ENCODE measurements around the gene KANK3. TPM values are rescaled to one million over a fixed set of nuclear protein-coding genes. Genes with fewer than 3 reads are reported as not detected.

KANK3 gene
- total RNA-seq, 2 experiments from 2014 or later = 0.11 to 0.22 TPM

DNA sequence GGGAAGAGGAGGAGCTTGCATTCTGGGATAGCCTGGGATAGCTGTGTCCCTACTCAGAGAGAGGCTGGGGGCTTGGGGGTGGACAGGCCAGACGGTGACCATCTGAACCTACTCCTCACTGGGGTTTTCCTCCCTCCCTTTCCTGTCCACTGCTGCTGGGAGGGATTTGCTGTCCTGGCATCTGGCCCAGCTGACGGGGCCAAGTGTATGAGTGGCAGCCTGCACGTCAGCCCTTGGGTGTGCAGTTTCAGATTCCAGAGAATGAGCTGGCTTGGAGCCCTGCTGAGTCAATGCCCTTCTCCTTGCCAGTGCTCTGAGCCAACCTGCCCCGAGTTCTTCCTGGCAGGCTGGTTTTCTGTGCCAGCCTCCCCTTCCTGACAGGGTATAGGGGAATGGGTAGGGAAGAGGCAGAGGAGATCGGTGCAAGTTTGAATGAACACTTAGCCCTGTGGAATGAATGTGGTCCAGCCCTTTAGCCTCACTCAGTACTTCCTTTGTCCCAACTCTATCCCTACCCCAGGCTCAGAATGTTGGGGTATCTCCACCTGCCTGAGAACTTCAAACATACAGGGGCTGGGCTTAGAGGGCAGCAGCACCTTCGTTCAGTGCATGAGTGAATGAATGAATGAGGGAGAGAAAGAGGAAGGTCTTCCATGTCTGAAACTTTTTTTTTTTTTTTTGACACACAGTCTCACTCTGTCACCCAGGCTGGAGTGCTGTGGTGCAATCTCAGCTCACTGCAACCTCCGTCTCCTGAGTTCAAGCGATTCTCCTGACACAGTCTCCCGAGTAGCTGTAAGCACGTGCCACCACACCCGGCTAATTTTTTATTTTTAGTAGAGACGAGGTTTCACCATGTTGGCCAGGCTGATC is 19.1 kb upstream of the KANK3 start:
- ChIA-PET POLR2A (no interaction called here), CTCF (ENCODE audit: unreplicated experiment) (no interaction called here)
- no peak for TF ChIP-seq EZH2phosphoT487 (IDR thresholded peaks at IDR 0.05; ENCODE audit: borderline replicate concordance, low read depth, low read length)
- TF ChIP-seq, protein P1, sequence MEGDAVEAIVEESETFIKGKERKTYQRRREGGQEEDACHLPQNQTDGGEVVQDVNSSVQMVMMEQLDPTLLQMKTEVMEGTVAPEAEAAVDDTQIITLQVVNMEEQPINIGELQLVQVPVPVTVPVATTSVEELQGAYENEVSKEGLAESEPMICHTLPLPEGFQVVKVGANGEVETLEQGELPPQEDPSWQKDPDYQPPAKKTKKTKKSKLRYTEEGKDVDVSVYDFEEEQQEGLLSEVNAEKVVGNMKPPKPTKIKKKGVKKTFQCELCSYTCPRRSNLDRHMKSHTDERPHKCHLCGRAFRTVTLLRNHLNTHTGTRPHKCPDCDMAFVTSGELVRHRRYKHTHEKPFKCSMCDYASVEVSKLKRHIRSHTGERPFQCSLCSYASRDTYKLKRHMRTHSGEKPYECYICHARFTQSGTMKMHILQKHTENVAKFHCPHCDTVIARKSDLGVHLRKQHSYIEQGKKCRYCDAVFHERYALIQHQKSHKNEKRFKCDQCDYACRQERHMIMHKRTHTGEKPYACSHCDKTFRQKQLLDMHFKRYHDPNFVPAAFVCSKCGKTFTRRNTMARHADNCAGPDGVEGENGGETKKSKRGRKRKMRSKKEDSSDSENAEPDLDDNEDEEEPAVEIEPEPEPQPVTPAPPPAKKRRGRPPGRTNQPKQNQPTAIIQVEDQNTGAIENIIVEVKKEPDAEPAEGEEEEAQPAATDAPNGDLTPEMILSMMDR (conservative IDR thresholded peaks at IDR 0.05; ENCODE audit: low read length) = no peak
- H2AFZ ChIP-seq (ENCODE audit: low read length) = no peak overlapping the region
- no peak overlapping the region for H3K27ac ChIP-seq (ENCODE audit: low read depth, low read length, poor library complexity, severe bottlenecking)
- DNase-seq (ENCODE audit: low spot score) = no peak
- intact Hi-C loops (cut with micrococcal nuclease; ENCODE audit: unreplicated experiment) = no loop called here
- no peaks in the 10 kb centered on the region for H3K9me2 ChIP-seq (ENCODE audit: insufficient read depth, low read length)
- no peaks in the 10 kb centered on the region for H3K9me3 ChIP-seq (ENCODE audit: low read length)
- no peaks in the 10 kb centered on the region for H3K36me3 ChIP-seq (ENCODE audit: insufficient read depth, low read length)
- no peaks in the 10 kb centered on the region for H3K79me2 ChIP-seq (ENCODE audit: insufficient read depth, low read depth, low read length)
- H3K4me3 ChIP-seq (ENCODE audit: low read depth, low read length, poor library complexity, severe bottlenecking) = no peak overlapping the region
- no TSS peak for BruUV-seq (replicated peaks)
- no peak overlapping the region for H3K4me2 ChIP-seq (ENCODE audit: low read length)
- no peaks in the 10 kb centered on the region for H4K20me1 ChIP-seq (ENCODE audit: insufficient read depth, low read length)
- no peaks in the 10 kb centered on the region for H3K4me1 ChIP-seq (ENCODE audit: insufficient read depth, low read length, poor library complexity, severe bottlenecking)

DNA sequence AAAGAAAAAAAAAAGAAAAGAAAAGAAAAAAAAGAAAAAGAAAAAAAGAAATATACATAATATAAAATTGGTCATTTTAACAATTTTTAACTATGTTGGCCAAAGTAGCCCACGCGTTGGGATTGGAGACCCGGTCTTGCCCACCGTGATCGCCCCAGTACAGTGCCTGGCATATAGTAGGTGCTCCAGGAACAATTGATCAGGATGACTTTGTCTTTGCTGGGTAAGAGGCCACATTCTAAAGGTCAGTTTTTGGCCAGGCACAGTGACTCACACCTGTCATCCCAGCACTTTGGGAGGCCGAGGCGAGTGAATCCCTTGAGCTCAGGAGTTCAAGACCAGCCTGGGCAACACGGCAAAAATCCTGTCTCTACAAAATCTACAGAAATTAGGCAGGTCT is 17.1 kb upstream of the KANK3 start:
- H3K4me3 ChIP-seq (ENCODE audit: low read depth, low read length, poor library complexity, severe bottlenecking) = no peak overlapping the region
- BruUV-seq (replicated peaks) = no TSS peak
- DNase-seq (ENCODE audit: low spot score) = no peak
- no peak overlapping the region for H2AFZ ChIP-seq (ENCODE audit: low read length)
- no peak overlapping the region for H3K4me2 ChIP-seq (ENCODE audit: low read length)
- ChIA-PET CTCF (ENCODE audit: unreplicated experiment) (no interaction called here), POLR2A (interaction anchor here (0.6 to 0.7 kb wide), 2 partner anchors 106 to 240 kb away, joined by 4 to 5 read pairs; no protein-coding TSS in a partner anchor)
- no peaks in the 10 kb centered on the region for H3K9me2 ChIP-seq (ENCODE audit: insufficient read depth, low read length)
- H3K9me3 ChIP-seq (ENCODE audit: low read length) = no peaks in the 10 kb centered on the region
- TF ChIP-seq, protein P1 (conservative IDR thresholded peaks at IDR 0.05; ENCODE audit: low read length) = no peak
- no peak for TF ChIP-seq EZH2phosphoT487 (IDR thresholded peaks at IDR 0.05; ENCODE audit: borderline replicate concordance, low read depth, low read length)
- no peak overlapping the region for H3K27ac ChIP-seq (ENCODE audit: low read depth, low read length, poor library complexity, severe bottlenecking)
- no peaks in the 10 kb centered on the region for H3K79me2 ChIP-seq (ENCODE audit: insufficient read depth, low read depth, low read length)
- no peaks in the 10 kb centered on the region for H3K4me1 ChIP-seq (ENCODE audit: insufficient read depth, low read length, poor library complexity, severe bottlenecking)
- H3K36me3 ChIP-seq (ENCODE audit: insufficient read depth, low read length) = no peaks in the 10 kb centered on the region
- H4K20me1 ChIP-seq (ENCODE audit: insufficient read depth, low read length) = no peaks in the 10 kb centered on the region
- intact Hi-C loops (cut with micrococcal nuclease; ENCODE audit: unreplicated experiment) = no loop called here

DNA sequence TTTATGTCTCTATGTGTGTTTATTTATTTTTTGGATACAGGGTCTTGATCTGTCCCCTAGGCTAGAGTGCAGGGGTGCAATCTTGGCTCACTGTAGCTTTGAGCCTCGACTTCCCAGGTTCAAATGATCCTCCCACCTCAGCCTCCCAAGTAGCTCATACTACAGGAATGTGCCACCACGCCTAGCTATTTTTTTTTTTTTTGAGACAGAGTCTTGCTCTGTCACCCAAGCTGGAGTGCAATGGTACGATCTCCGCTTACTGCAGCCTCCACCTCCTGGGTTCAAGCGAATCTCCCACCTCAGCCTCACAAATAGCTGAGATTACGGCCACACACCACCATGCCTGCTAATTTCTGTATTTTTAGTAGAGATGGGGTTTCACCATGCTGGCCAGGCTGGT is 15.9 kb upstream of the KANK3 start:
- Histone ChIP-seq H4K20me1 (ENCODE audit: insufficient read depth, low read length) (no peaks in the 10 kb centered on the region), H3K4me1 (ENCODE audit: insufficient read depth, low read length, poor library complexity, severe bottlenecking) (no peaks in the 10 kb centered on the region), H3K4me2 (ENCODE audit: low read length) (no peak overlapping the region), H2AFZ (ENCODE audit: low read length) (no peak overlapping the region), H3K4me3 (ENCODE audit: low read depth, low read length, poor library complexity, severe bottlenecking) (no peak overlapping the region), H3K27ac (ENCODE audit: low read depth, low read length, poor library complexity, severe bottlenecking) (no peak overlapping the region), H3K36me3 (ENCODE audit: insufficient read depth, low read length) (no peaks in the 10 kb centered on the region), H3K79me2 (ENCODE audit: insufficient read depth, low read depth, low read length) (no peaks in the 10 kb centered on the region), H3K9me3 (ENCODE audit: low read length) (no peaks in the 10 kb centered on the region), H3K9me2 (ENCODE audit: insufficient read depth, low read length) (no peaks in the 10 kb centered on the region)
- TF ChIP-seq, protein P1 (conservative IDR thresholded peaks at IDR 0.05; ENCODE audit: low read length) = no peak
- TF ChIP-seq EZH2phosphoT487 (IDR thresholded peaks at IDR 0.05; ENCODE audit: borderline replicate concordance, low read depth, low read length) = no peak
- intact Hi-C loops (cut with micrococcal nuclease; ENCODE audit: unreplicated experiment) = no loop called here
- CTCF ChIA-PET (ENCODE audit: unreplicated experiment) = interaction anchor here (0.6 kb wide), 1 partner anchor 60 kb away, joined by 3 read pairs; no protein-coding TSS in a partner anchor
- POLR2A ChIA-PET = no interaction called here
- no peak for DNase-seq (ENCODE audit: low spot score)
- BruUV-seq (replicated peaks) = no TSS peak
